ENCODE measurements around the gene MYOG.

The MYOG gene

GRCh38 chr1:203038891-203039608 is 46.8 kb downstream of the MYOG start:
- no peak overlapping the region for H2AFZ ChIP-seq (ENCODE audit: low read length)
- no peaks in the 10 kb centered on the region for H3K79me2 ChIP-seq (ENCODE audit: insufficient read depth, low read length)
- H3F3A ChIP-seq (ENCODE audit: insufficient read depth, low read length), result no peaks in the 10 kb centered on the region
- H4K20me1 ChIP-seq (ENCODE audit: insufficient read depth, low read length), result no peaks in the 10 kb centered on the region
- H3K4me3 ChIP-seq (ENCODE audit: low read depth, low read length, poor library complexity, severe bottlenecking), result no peak overlapping the region
- H3K4me1 ChIP-seq (ENCODE audit: insufficient read depth, low read length, severe bottlenecking), result no peaks in the 10 kb centered on the region
- peak; percentile 96 for TF ChIP-seq CTCF (IDR thresholded peaks at IDR 0.05; ENCODE audit: low read length)
- TF ChIP-seq EZH2 (IDR thresholded peaks at IDR 0.05; ENCODE audit: borderline replicate concordance, low read length), result no peak
- H3K9me2 ChIP-seq (ENCODE audit: low read depth, low read length), result no peaks in the 10 kb centered on the region
- no peaks in the 10 kb centered on the region; the same call in 1 of the 2 replicates for H3K27me3 ChIP-seq (ENCODE audit: insufficient read depth, low read length)
- H3K9me3 ChIP-seq (ENCODE audit: low read length), result no peaks in the 10 kb centered on the region
- no peak overlapping the region for H3K27ac ChIP-seq (ENCODE audit: low read depth, low read length, poor library complexity, severe bottlenecking)
- H3K4me2 ChIP-seq (ENCODE audit: low read length), result no peak overlapping the region
- H3K9ac ChIP-seq (ENCODE audit: low read length), result no peak overlapping the region
- no peaks in the 10 kb centered on the region for H3K36me3 ChIP-seq (ENCODE audit: insufficient read depth, low read length)

GRCh38 chr1:203038217-203038741 is 47.5 kb downstream of the MYOG start:
- TF ChIP-seq CTCF (IDR thresholded peaks at IDR 0.05; ENCODE audit: low read length), result no peak
- no peaks in the 10 kb centered on the region for H3K4me1 ChIP-seq (ENCODE audit: insufficient read depth, low read length, severe bottlenecking)
- no peaks in the 10 kb centered on the region for H3K79me2 ChIP-seq (ENCODE audit: insufficient read depth, low read length)
- no peak overlapping the region for H3K9ac ChIP-seq (ENCODE audit: low read length)
- H3K4me3 ChIP-seq (ENCODE audit: low read depth, low read length, poor library complexity, severe bottlenecking), result no peak overlapping the region
- no peaks in the 10 kb centered on the region for H3F3A ChIP-seq (ENCODE audit: insufficient read depth, low read length)
- no peak overlapping the region for H3K27ac ChIP-seq (ENCODE audit: low read depth, low read length, poor library complexity, severe bottlenecking)
- no peak overlapping the region for H3K4me2 ChIP-seq (ENCODE audit: low read length)
- H3K9me3 ChIP-seq (ENCODE audit: low read length), result no peaks in the 10 kb centered on the region
- H3K27me3 ChIP-seq (ENCODE audit: insufficient read depth, low read length), result no peaks in the 10 kb centered on the region; the same call in 1 of the 2 replicates
- H2AFZ ChIP-seq (ENCODE audit: low read length), result no peak overlapping the region
- no peaks in the 10 kb centered on the region for H3K36me3 ChIP-seq (ENCODE audit: insufficient read depth, low read length)
- H4K20me1 ChIP-seq (ENCODE audit: insufficient read depth, low read length), result no peaks in the 10 kb centered on the region
- no peaks in the 10 kb centered on the region for H3K9me2 ChIP-seq (ENCODE audit: low read depth, low read length)

GRCh38 chr1:203037509-203038190 is 48.2 kb downstream of the MYOG start:
- H3K27me3 ChIP-seq (ENCODE audit: insufficient read depth, low read length), result no peaks in the 10 kb centered on the region; the same call in 1 of the 2 replicates
- no peaks in the 10 kb centered on the region for H3K36me3 ChIP-seq (ENCODE audit: insufficient read depth, low read length)
- no peak overlapping the region for H3K27ac ChIP-seq (ENCODE audit: low read depth, low read length, poor library complexity, severe bottlenecking)
- H3K4me2 ChIP-seq (ENCODE audit: low read length), result no peak overlapping the region
- H3K9me3 ChIP-seq (ENCODE audit: low read length), result no peaks in the 10 kb centered on the region
- no peaks in the 10 kb centered on the region for H3K9me2 ChIP-seq (ENCODE audit: low read depth, low read length)
- H3F3A ChIP-seq (ENCODE audit: insufficient read depth, low read length), result no peaks in the 10 kb centered on the region
- no peaks in the 10 kb centered on the region for H3K4me1 ChIP-seq (ENCODE audit: insufficient read depth, low read length, severe bottlenecking)
- H3K79me2 ChIP-seq (ENCODE audit: insufficient read depth, low read length), result no peaks in the 10 kb centered on the region
- no peak overlapping the region for H3K4me3 ChIP-seq (ENCODE audit: low read depth, low read length, poor library complexity, severe bottlenecking)
- H2AFZ ChIP-seq (ENCODE audit: low read length), result no peak overlapping the region
- no peak overlapping the region for H3K9ac ChIP-seq (ENCODE audit: low read length)
- no peaks in the 10 kb centered on the region for H4K20me1 ChIP-seq (ENCODE audit: insufficient read depth, low read length)
- TF ChIP-seq CTCF (IDR thresholded peaks at IDR 0.05; ENCODE audit: low read length) (no peak), EZH2 (IDR thresholded peaks at IDR 0.05; ENCODE audit: borderline replicate concordance, low read length) (no peak)
